ENCODE data around the gene P2RX6. TPM values are rescaled to one million over a fixed set of nuclear protein-coding genes. Genes with fewer than 3 reads are reported as not detected.

Gene P2RX6
- total and polyA plus RNA-seq, 2 experiments from 2014 or later, result not detected

DNA sequence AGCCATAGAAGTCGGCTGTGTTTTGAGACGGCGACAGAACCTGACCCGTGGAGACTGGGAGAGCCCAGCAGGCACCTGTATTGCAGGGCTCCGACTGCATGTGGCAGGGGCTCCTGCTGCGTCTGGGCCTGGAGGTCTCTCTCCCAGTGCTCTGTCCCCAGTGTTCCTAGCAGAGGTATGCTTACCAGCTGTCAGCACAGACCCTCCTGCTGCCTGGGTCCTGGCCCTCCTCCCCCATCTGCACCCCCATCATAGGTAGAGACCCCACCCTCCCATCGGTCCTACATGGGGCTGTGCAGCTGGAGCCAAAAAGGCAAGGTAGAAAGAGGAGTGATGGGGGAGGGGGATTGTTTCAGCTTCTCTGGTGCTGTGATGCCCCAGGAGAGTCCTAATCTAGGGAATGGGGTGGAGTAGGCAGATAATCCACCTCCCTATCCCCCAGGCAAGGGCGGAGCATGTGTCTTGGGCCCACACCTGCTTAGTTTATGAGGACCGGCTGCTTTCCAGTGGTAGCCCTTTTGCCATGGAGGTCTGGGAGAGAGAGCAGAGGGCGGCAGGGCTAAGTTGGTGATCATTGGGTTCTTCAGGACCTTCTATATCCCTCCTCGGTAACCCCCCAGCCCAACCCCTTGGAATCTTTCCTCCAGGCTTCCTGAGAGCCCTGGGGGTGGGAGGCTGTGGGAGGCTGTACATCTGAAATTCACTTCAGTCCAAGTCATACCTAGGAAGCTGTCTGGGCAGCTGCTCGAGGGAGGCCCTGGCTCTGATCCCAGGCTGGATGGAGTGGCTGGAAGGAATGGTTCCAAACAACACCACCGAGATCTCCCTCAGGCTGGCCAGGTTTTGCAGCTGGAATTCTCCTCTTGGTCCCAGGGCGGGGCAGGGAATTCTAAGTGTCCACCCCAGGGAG, 12.1 kb downstream of the P2RX6 start:
- Histone ChIP-seq H2AFZ (no peak overlapping the region), H3K4me2 (no peak overlapping the region), H3K36me3 (ENCODE audit: insufficient read depth) (no peaks in the 10 kb centered on the region), H3K27ac (ENCODE audit: low read depth) (no peak overlapping the region), H3K4me1 (ENCODE audit: insufficient read depth) (no peaks in the 10 kb centered on the region), H3K4me3 (no peak overlapping the region), H4K20me1 (replicated peaks; ENCODE audit: insufficient read depth) (no peaks in the 10 kb centered on the region), H3F3A (replicated peaks; ENCODE audit: low read depth) (no peaks in the 10 kb centered on the region), H3K27me3 (ENCODE audit: insufficient read depth) (peaks cover 11% of the 10 kb centered on the region; the same call in 1 of the 2 replicates), H3K9me2 (ENCODE audit: insufficient read depth) (no peaks in the 10 kb centered on the region), H3K79me2 (replicated peaks; ENCODE audit: insufficient read depth) (no peaks in the 10 kb centered on the region)
- Mint-ChIP-seq H3K9me3 (no peaks in the 10 kb centered on the region; the same call in 2 of the 3 replicates), H3K27ac (no peak overlapping the region), H3K36me3 (ENCODE audit: low read depth) (no peaks in the 10 kb centered on the region), H3K4me1 (peaks cover 8% of the 10 kb centered on the region), H3K4me3 (no peak overlapping the region), H3K27me3 (ENCODE audit: insufficient read depth, low read depth, poor library complexity) (peaks cover 22% of the 10 kb centered on the region)
- DNase-seq (ENCODE audit: low spot score), result no peak
- no peak for TF ChIP-seq NANOG (IDR thresholded peaks at IDR 0.05; ENCODE audit: borderline replicate concordance)
- TF ChIP-seq CREB1 (CRISPR knock-in tag; IDR thresholded peaks at IDR 0.05; ENCODE audit: low read depth), result no peak
- TF ChIP-seq, protein P1, sequence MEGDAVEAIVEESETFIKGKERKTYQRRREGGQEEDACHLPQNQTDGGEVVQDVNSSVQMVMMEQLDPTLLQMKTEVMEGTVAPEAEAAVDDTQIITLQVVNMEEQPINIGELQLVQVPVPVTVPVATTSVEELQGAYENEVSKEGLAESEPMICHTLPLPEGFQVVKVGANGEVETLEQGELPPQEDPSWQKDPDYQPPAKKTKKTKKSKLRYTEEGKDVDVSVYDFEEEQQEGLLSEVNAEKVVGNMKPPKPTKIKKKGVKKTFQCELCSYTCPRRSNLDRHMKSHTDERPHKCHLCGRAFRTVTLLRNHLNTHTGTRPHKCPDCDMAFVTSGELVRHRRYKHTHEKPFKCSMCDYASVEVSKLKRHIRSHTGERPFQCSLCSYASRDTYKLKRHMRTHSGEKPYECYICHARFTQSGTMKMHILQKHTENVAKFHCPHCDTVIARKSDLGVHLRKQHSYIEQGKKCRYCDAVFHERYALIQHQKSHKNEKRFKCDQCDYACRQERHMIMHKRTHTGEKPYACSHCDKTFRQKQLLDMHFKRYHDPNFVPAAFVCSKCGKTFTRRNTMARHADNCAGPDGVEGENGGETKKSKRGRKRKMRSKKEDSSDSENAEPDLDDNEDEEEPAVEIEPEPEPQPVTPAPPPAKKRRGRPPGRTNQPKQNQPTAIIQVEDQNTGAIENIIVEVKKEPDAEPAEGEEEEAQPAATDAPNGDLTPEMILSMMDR (conservative IDR thresholded peaks at IDR 0.05; ENCODE audit: low read depth in 2 of 2), result no peak
- no peak for TF ChIP-seq STAT1 (IDR thresholded peaks at IDR 0.05; ENCODE audit: unreplicated experiment)
- TF ChIP-seq EZH2phosphoT487 (IDR thresholded peaks at IDR 0.05; ENCODE audit: unreplicated experiment), result no peak
- no peak for ATAC-seq

DNA sequence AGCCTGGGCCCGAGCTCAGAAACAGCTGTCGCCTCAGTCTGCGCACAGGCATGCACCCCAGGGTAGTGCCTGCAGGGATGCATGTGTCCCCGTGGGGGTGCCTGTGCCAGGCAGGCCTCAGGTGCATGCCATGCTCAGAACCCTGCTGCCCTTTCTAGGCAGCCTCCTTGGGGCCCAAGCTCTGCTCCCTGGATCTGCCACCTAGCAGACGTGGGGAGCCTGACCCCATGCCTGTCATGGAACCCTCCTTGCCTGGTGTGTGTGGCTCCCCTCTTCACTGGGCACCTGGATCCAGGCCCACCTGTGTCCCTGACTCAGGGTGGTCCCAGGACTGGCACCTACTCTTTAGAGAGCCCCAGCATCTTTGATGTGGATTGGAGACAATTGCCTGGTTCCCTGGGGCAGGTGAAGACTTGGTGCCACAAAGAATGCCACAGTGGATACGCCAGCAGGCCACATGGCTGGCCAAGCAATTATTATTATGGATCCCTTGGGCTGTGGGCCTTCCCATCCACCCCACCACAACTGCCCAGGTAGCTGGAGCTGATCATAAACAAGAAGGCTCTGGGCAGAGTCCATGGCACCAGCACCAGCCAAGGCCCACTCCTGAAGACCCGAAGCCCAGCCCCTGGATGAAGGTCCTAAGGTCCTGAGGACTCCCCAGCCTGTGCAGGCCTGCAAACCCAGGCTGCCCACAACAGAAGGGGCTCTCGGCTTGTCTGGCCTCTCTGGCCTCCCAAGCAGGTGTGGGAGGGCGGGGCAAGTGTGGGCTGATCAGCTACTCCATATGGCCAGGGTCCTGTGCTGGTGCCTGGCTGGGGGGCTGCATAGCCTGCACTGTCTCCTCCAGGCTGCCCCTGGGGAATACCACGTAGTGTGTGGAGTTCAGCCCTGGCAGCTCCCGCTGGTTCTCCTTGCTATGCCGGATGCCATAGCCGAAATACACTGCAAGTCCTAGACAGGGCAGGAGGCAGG, 13.6 kb downstream of the P2RX6 start:
- Histone ChIP-seq H3K4me2 (no peak overlapping the region), H3K27ac (ENCODE audit: low read depth) (no peak overlapping the region), H3F3A (replicated peaks; ENCODE audit: low read depth) (no peaks in the 10 kb centered on the region), H3K27me3 (ENCODE audit: insufficient read depth) (peaks cover 26% of the 10 kb centered on the region), H2AFZ (no peak overlapping the region), H3K9me2 (ENCODE audit: insufficient read depth) (no peaks in the 10 kb centered on the region), H3K4me1 (ENCODE audit: insufficient read depth) (peaks cover 3% of the 10 kb centered on the region; the same call in 1 of the 2 replicates), H3K79me2 (replicated peaks; ENCODE audit: insufficient read depth) (no peaks in the 10 kb centered on the region), H3K36me3 (ENCODE audit: insufficient read depth) (no peaks in the 10 kb centered on the region), H3K4me3 (no peak overlapping the region), H4K20me1 (replicated peaks; ENCODE audit: insufficient read depth) (no peaks in the 10 kb centered on the region)
- Mint-ChIP-seq H3K27me3 (ENCODE audit: insufficient read depth, low read depth, poor library complexity) (peaks cover 34% of the 10 kb centered on the region), H3K27ac (no peak overlapping the region), H3K9me3 (no peaks in the 10 kb centered on the region; the same call in 2 of the 3 replicates), H3K36me3 (ENCODE audit: low read depth) (no peaks in the 10 kb centered on the region), H3K4me3 (no peak overlapping the region), H3K4me1 (peaks cover 8% of the 10 kb centered on the region)
- TF ChIP-seq, protein P2, sequence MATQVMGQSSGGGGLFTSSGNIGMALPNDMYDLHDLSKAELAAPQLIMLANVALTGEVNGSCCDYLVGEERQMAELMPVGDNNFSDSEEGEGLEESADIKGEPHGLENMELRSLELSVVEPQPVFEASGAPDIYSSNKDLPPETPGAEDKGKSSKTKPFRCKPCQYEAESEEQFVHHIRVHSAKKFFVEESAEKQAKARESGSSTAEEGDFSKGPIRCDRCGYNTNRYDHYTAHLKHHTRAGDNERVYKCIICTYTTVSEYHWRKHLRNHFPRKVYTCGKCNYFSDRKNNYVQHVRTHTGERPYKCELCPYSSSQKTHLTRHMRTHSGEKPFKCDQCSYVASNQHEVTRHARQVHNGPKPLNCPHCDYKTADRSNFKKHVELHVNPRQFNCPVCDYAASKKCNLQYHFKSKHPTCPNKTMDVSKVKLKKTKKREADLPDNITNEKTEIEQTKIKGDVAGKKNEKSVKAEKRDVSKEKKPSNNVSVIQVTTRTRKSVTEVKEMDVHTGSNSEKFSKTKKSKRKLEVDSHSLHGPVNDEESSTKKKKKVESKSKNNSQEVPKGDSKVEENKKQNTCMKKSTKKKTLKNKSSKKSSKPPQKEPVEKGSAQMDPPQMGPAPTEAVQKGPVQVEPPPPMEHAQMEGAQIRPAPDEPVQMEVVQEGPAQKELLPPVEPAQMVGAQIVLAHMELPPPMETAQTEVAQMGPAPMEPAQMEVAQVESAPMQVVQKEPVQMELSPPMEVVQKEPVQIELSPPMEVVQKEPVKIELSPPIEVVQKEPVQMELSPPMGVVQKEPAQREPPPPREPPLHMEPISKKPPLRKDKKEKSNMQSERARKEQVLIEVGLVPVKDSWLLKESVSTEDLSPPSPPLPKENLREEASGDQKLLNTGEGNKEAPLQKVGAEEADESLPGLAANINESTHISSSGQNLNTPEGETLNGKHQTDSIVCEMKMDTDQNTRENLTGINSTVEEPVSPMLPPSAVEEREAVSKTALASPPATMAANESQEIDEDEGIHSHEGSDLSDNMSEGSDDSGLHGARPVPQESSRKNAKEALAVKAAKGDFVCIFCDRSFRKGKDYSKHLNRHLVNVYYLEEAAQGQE (IDR thresholded peaks at IDR 0.05; ENCODE audit: unreplicated experiment), result no peak
- TF ChIP-seq, protein P3, sequence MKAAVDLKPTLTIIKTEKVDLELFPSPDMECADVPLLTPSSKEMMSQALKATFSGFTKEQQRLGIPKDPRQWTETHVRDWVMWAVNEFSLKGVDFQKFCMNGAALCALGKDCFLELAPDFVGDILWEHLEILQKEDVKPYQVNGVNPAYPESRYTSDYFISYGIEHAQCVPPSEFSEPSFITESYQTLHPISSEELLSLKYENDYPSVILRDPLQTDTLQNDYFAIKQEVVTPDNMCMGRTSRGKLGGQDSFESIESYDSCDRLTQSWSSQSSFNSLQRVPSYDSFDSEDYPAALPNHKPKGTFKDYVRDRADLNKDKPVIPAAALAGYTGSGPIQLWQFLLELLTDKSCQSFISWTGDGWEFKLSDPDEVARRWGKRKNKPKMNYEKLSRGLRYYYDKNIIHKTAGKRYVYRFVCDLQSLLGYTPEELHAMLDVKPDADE (IDR thresholded peaks at IDR 0.05), result no peak
- TF ChIP-seq JUNB (IDR thresholded peaks at IDR 0.05; ENCODE audit: unreplicated experiment) (no peak), CREB1 (CRISPR knock-in tag; IDR thresholded peaks at IDR 0.05; ENCODE audit: low read depth) (no peak), EZH2phosphoT487 (IDR thresholded peaks at IDR 0.05; ENCODE audit: unreplicated experiment) (no peak), NANOG (IDR thresholded peaks at IDR 0.05; ENCODE audit: borderline replicate concordance) (no peak), ZNF114 (CRISPR knock-in tag; IDR thresholded peaks at IDR 0.05) (no peak), EZH2 (IDR thresholded peaks at IDR 0.05; ENCODE audit: low read depth, unreplicated experiment) (no peak), POLR2AphosphoS5 (IDR thresholded peaks at IDR 0.05; ENCODE audit: low read depth) (no peak), STAT1 (IDR thresholded peaks at IDR 0.05; ENCODE audit: unreplicated experiment) (no peak)
- TF ChIP-seq, protein P1 (conservative IDR thresholded peaks at IDR 0.05; ENCODE audit: low read depth in 2 of 2), result no peak
- ATAC-seq (no peak), DNase-seq (ENCODE audit: low spot score) (no peak)
